Measurements from ENCODE around the gene LRRFIP1.

LRRFIP1 gene

DNA sequence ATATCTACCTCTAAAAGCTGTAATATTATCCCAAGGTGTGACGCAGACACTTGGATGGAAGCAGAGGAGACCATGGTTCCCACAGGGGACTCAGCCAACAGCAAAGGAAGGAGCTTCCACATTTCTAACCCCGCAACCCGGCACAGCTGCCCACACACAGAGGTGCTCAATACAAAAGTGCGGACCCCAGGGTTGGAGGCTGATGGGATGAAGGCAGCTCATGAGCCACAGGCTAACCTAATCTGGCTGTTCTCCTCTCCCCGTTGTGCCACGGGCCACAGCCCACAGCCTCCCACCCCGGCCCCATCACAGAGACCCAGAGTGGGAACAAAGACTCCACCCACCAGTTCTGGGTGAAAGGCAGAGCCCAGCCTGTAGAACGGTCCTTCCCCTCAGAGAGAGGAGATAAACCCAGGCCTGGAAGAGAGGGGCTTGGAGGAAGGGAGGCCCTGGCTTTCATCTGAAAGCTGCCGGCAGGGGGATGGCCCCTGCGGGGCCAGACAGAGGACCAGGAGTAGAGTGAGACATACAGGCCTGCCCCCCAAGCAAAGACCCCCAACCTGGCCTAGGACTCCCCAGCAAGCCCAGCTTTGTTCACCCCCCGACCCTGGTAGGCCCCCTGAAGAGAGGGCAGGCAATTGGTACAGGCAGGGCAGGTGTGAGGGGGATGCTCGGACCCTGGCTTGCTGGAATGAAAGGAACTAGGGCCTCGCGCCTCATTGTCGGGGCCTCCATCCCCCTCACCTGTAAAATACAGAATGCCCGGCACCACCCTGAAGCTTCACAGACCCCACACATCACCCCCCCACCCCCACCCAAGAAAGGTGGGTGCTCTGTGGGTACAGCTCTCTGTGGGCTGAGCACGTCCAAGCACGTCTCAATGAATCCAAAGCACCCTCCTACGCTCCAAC, 43.7 kb upstream of the LRRFIP1 start:
- Histone ChIP-seq H3K36me3 (ENCODE audit: control insufficient read depth, insufficient read depth, low read length) (no peaks in the 10 kb centered on the region), H3K4me3 (replicated peaks; ENCODE audit: low read depth, low read length) (no peak overlapping the region), H3K27me3 (replicated peaks; ENCODE audit: control insufficient read depth, insufficient read depth, low read length) (0 out of 2 replicates have a peak, but pooled peaks cover 1% of the 10 kb centered on the region)
- TF ChIP-seq CTCF (IDR thresholded peaks at IDR 0.05; ENCODE audit: insufficient read depth, low read length, poor library complexity, severe bottlenecking), result no peak
- DNase-seq (ENCODE audit: extremely low read depth, insufficient read length), result no peak

DNA sequence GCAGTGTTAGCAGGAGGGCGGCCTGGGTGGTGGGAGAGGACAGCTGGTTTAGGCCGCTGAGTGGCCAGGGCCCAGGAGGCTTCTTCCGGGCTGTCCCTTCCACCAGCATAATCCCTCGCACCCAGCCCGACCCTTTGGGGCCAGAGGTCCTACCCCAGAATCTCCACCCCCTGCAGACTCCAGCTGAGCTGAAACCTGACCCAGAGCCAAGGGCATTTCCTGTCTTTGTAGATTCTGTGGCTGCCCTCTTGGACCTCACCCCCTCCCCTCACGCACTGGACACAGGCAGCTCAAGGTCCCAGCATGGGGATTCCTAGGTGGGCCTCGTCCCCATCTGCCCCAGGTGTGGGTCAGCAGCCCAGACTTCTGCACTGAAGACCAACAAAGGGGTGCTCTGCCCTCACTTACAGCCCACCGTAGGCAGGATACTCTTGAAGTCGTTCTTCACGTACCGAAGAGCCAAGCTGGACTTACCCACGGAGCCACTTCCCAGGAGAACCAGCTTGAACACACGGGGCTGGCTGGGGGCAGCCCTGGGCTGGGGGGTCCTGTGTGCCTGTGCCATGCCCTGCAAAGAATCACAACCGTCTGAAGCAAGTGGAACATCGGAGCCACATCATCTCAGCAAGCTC, 41.7 kb upstream of the LRRFIP1 start:
- no peak for DNase-seq (ENCODE audit: extremely low read depth, insufficient read length)
- Histone ChIP-seq H3K36me3 (ENCODE audit: control insufficient read depth, insufficient read depth, low read length) (no peaks in the 10 kb centered on the region), H3K27me3 (replicated peaks; ENCODE audit: control insufficient read depth, insufficient read depth, low read length) (0 out of 2 replicates have a peak, but pooled peaks cover 1% of the 10 kb centered on the region), H3K4me3 (replicated peaks; ENCODE audit: low read depth, low read length) (no peak overlapping the region)
- TF ChIP-seq CTCF (IDR thresholded peaks at IDR 0.05; ENCODE audit: insufficient read depth, low read length, poor library complexity, severe bottlenecking), result no peak

- no peak for DNase-seq (ENCODE audit: extremely low read depth, insufficient read length)
- H3K4me3 ChIP-seq (replicated peaks; ENCODE audit: low read depth, low read length), result no peak overlapping the region
These were observed 39.2 kb upstream of the LRRFIP1 start for GRCh38 chr2:237588044-237588696.

DNA sequence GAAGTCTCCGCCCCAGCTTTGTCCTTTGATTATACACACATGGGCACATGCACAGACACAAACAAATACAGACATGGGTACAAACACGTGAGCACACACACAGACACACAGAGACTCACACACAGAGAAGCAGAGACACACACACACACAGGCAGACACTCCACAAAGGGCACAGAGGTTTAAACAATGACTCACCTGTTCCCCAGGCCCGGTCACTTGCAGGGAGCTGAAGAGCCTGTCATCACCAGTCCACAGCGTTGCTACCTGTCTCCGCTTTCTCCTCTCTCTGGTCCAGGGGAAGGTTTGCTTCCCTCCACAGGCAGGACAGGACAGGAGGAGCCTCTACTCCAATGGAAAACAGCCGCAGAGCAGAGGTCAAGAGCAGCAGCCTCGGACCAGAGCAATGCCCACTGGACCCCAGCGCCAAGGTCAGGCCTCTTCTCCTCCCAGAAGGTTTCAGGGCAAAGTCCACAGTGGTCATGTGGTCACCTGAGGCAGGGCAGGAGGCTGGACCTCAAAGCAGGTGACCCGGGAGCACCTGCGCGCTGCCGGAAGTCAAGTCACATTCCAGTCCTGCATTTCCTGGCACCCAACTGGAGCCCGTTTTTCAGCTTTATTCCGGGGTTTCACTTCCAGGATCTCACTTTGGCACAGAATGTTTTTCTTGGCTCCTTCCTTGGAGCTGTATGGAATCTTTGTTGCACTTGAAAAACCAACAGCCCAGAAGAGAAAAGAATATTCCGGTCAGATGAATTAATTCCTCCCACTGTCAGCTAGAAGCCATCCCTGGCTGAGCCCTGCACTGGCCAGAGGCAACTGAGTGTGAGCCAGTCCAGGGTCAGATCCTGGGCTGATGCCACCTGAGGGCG, 36.9 kb upstream of the LRRFIP1 start, which contains the start of gene RAB17:
Gene RAB17 (minus strand): TSS at position 463 of the 869 bp plus-strand sequence. CDS start 4,580 bp downstream, outside the sequence.
- DNase-seq (ENCODE audit: extremely low read depth, insufficient read length), result no peak
- TF ChIP-seq CTCF (IDR thresholded peaks at IDR 0.05; ENCODE audit: insufficient read depth, low read length, poor library complexity, severe bottlenecking), result no peak

More at GRCh38 chr2:237588044-237588696, 39.2 kb upstream of the LRRFIP1 start:
- Histone ChIP-seq H3K36me3 (ENCODE audit: control insufficient read depth, insufficient read depth, low read length) (no peaks in the 10 kb centered on the region), H3K27me3 (replicated peaks; ENCODE audit: control insufficient read depth, insufficient read depth, low read length) (0 out of 2 replicates have a peak, but pooled peaks cover 1% of the 10 kb centered on the region)
- no peak for TF ChIP-seq CTCF (IDR thresholded peaks at IDR 0.05; ENCODE audit: insufficient read depth, low read length, poor library complexity, severe bottlenecking)

More for the DNA sequence above, 36.9 kb upstream of the LRRFIP1 start, which contains the start of gene RAB17:
- Histone ChIP-seq H3K27me3 (replicated peaks; ENCODE audit: control insufficient read depth, insufficient read depth, low read length) (no peaks in the 10 kb centered on the region), H3K36me3 (ENCODE audit: control insufficient read depth, insufficient read depth, low read length) (no peaks in the 10 kb centered on the region), H3K4me3 (replicated peaks; ENCODE audit: low read depth, low read length) (no peak within 1 kb of the TSS)
